ENCODE measurements around the gene ZSWIM5. TPM values are rescaled to one million over a fixed set of nuclear protein-coding genes. Genes with fewer than 3 reads are reported as not detected.
A peak's percentile ranks its signal among the peaks of the same experiment; 100 is the strongest.

Gene ZSWIM5
- total RNA-seq, 1 donor = 4.7 TPM

GRCh38 chr1:45205011-45205909, 1.1 kb downstream of the ZSWIM5 start:
- peak overlapping the region; percentile 71 for H3K4me3 ChIP-seq (ENCODE audit: low read depth, low read length)
- DNase-seq (ENCODE audit: low read depth) = peak; percentile 35
- no peak for TF ChIP-seq CTCF (IDR thresholded peaks at IDR 0.05; ENCODE audit: insufficient read depth, low read length)

- TF ChIP-seq CTCF (IDR thresholded peaks at IDR 0.05; ENCODE audit: insufficient read depth, low read length) = no peak
- H3K4me3 ChIP-seq (ENCODE audit: low read depth, low read length) = no peak overlapping the region
- no peak for DNase-seq (ENCODE audit: low read depth)
Observed at GRCh38 chr1:45200906-45201500, 5.4 kb downstream of the ZSWIM5 start.

GRCh38 chr1:45200435-45200834, 6.0 kb downstream of the ZSWIM5 start:
- no peak for DNase-seq (ENCODE audit: low read depth)
- no peak overlapping the region for H3K4me3 ChIP-seq (ENCODE audit: low read depth, low read length)
- TF ChIP-seq CTCF (IDR thresholded peaks at IDR 0.05; ENCODE audit: insufficient read depth, low read length) = no peak

GRCh38 chr1:45198185-45198584, 8.2 kb downstream of the ZSWIM5 start:
- no peak for TF ChIP-seq CTCF (IDR thresholded peaks at IDR 0.05; ENCODE audit: insufficient read depth, low read length)
- no peak overlapping the region for H3K4me3 ChIP-seq (ENCODE audit: low read depth, low read length)
- no peak for DNase-seq (ENCODE audit: low read depth)

GRCh38 chr1:45196863-45197262, 9.5 kb downstream of the ZSWIM5 start:
- no peak overlapping the region for H3K4me3 ChIP-seq (ENCODE audit: low read depth, low read length)
- DNase-seq (ENCODE audit: low read depth) = no peak
- no peak for TF ChIP-seq CTCF (IDR thresholded peaks at IDR 0.05; ENCODE audit: insufficient read depth, low read length)

- TF ChIP-seq CTCF (IDR thresholded peaks at IDR 0.05; ENCODE audit: insufficient read depth, low read length) = no peak
- no peak overlapping the region for H3K4me3 ChIP-seq (ENCODE audit: low read depth, low read length)
- DNase-seq (ENCODE audit: low read depth) = no peak
Observed at GRCh38 chr1:45191418-45191783, 15.0 kb downstream of the ZSWIM5 start.
